Posterior vena cava (tissue), 2 donors: ENCODE data around the gene RASGRF2. TPM values are rescaled to one million over a fixed set of nuclear protein-coding genes. Genes with fewer than 3 reads are reported as not detected.
A peak's percentile ranks its signal among the peaks of the same experiment; 100 is the strongest.

Experiments
- DNase-seq: peaks from one replicate; pipeline ENCODE4 v3.0.0-alpha.2; 2020; ENCODE audit warnings: low spot score
- intact Hi-C, 2 donors: fragments of 100-400 bp; cut with DNase I; formaldehyde crosslinking; loops; one replicate each; pipeline versions ENCODE4 v1.14.1 to v1.14.2; 2022 to 2023
- total RNA-seq, 2 donors: library from RNA; stranded (reverse); fragmentation: NEBNext Ultra II Directional; extraction: Animal tissue kit (Norgen Biotek cat#: 25700); gene quantifications; one replicate each; pipeline ENCODE4 v1.2.1, GENCODE V29; 2021
- donor health status: DM: yes; HTN: yes; CAD: no.
- donor health status: DM: yes; HTN: yes; CAD: no.

The RASGRF2 gene
- total RNA-seq, 2 donors from 2014 or later = 5.1 to 6.8 TPM

DNA sequence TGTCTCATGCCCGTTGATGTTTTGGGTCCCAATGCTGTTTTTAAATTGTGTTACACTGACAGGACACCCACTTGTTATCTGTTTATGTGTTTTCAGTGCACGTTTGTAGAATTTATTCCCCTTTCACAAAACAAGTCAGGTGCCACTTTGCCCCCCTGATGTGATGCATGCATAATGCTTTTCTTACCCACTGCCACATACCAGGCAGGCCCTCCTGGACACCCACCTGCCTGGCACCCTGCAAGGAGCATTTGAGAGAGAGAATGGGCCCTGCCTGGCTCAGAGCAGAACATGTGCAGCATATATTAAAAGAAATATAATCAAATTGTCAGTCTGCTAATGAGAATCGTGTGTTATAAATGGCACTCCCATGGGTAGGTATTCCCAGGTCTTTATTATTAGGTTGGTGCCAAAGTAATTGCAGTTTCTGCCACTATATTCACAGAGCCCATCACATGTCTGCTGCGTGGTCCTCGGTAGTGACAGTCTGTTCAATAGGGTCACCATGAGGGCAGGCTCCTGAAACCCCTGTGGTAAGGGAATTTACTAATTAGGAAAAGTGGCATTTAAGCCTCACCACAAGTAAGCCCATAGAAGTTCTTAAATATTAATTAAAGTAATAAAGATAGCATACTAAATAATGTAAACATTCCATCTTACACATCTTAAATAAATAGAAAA, 220.8 kb downstream of the RASGRF2 start:
- DNase-seq = no peak
- intact Hi-C loops = no loop called here

DNA sequence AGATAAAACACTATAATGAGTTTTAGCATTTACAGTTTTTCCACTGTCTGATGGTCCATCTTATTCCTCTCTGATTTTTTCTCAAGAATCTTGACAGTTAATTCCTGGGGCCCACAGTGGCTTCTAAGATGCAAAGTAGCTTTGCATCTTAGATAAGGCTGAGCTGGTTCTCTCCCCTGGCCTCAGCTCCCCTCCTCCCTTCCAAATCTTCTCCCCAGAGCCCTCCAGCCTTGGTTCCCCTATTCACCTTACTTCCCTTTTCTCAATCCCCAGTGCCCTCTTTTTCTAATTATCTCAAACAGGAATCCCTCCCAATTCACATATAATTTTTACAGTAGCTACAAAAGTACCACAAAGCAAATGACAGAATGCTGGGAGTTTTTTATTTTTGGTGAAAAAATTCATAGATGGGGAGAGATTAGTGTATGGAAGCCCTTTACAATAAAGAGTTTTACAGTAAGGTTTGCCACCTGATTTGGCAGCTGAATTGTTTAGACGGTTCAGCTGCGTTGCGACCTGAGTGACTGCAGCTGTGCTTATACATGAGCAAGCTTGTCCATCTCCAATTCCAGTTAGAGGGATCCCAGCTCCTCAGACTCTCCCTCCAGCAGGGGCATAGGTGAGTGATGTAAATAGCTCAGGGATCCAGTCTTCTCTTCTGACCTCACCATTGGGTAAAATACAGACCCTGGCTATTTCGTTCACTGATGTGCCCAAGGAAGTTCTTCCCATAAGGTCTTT, 221.6 kb downstream of the RASGRF2 start:
- intact Hi-C loops = no loop called here
- no peak for DNase-seq

DNA sequence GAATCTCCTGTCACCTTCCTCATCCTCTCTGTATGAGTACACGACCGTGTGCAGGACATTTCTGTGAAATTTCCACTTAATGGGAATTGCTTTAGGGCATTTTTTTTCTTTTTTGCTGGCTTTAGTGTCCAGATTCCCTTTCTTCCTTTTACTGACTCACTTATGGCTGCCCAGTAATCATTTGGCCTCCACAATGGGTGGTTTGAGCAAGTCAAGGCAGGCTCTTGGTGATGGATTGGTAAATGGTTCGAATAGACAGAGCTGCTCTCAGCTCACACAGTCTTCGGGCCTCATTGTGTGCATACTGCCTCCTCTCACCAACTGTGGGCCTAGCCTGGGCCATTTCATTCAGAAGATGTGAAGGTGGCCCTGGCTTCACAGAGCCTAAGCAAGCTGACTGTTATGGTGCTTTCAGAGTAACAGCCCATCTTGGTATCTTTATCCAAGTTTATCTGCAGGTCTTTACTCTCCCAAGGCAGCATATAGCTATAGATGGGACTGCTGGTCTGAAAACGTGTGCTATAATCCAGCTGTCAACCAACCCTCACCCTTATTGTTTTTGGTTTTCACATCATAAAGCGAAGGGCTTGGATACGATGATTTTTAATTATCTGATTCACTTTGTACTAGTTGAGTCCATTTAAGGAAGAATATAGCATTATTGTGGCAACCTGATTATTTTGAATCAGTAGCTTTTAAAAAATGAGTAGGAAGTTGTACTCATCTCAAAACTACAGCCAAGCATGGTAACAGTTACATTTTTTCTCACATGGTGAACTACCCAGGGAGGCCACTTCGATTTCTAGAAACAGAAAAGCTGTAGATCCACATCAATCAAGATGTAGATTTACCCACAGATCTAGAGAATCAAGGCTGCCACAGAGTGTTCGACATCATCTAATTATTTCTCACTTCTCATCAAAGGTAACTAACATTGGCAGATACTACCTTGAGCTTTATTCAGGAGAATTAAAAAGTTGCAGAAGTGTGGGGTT, 222.5 kb downstream of the RASGRF2 start:
- no peak for DNase-seq
- intact Hi-C loops = no loop called here

DNA sequence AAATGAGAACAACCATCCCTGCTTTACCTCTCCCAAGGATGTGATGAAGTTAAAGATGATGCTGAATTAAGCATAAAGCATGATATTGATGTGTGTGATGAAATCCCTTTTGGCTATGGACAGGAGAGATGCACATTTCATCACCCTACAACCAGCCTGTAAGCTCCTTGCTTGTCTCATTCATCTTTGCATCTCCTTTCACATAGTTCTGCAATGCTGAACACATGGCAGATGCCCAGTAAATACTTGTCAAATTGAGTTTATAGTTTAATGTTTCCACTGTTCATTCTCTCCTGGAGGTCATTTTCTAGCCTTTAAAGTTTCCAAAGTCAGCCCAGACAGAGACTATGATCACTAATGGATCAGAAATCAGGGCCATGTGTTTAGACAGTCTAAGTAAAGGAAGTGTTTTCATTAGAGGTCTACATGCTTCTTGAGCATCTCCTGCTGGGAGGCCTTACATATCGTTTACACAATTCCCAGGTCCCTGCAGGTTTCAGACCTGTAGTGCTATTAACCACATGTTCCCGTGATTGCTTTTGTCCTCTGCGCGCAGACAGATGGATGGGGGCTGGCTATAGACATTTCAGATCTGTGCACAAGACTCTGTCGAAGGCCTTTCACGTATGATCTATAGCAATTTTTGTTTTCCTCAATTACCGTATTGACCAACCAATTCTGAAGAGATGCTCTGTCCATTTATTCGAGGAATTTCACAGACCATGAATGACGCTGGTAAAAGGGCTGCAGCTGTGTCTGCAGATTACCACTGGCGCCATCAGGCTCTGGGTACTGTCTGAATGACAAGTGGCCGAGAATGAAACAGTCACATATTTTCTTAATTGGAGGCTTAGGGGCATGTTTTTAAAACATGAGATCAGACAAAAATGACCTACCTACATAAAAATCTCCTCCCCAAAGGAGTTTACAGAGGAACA, 223.9 kb downstream of the RASGRF2 start:
- intact Hi-C loops = no loop called here

DNA sequence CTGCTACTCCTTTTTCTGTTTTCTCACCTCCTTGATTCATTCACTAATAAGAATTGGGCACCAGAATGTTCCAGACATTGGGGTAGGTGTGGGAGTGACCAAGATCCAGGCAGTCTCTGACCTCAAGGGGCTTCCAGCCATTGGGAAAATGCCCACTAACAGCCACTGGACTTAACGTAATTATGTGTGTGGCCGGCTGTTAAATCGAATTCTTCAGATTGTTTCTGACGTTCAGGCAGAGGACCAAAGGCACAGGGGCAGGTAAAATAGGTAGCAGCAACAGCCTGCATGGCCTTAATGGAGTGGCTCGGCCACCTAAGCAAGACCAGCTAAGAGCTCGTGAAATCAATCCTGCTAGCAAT, 224.6 kb downstream of the RASGRF2 start:
- no peak for DNase-seq
- intact Hi-C loops = no loop called here

More for the DNA sequence above, 223.9 kb downstream of the RASGRF2 start:
- no peak for DNase-seq

DNA sequence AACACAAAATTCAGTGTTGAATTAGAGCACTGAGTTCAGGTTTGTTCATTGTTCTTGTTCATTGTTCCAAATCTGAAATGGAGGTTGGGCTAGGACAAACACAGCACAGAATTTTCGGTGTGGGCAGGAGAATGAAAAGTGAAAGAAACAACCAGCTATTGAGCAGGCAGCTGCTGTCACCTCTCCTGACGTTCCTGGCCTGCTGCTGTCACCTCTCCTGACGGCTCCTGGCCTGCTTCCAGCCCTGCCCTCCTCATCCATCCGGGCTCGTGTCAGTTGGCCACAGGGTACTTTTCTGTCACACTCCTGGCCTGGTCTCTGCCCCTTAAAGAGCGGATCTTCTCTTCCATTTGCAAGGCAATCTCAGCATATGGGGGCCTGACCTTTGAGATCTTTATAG, 227.7 kb downstream of the RASGRF2 start:
- no peak for DNase-seq
- intact Hi-C loops = no loop called here

DNA sequence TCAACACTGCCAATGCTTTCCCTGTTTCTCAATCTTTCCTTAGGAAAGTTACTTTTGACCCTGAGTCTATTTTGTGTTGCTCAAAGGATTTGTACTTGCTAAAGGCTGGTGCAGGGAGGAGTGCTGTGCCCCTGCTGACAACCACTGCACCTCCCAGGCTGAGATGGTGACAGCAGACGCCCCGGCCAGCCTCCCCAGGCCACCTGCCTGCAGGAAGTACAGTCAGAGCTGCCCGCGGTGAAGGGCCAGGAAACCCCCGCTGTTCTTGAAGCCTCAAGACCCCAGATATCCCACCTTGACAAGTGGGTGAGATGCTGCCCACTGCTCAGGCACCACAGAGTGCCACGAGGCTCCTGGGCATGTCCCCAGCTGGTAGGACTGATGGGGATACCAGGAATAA, 228.8 kb downstream of the RASGRF2 start:
- DNase-seq = no peak
- intact Hi-C loops = no loop called here

DNA sequence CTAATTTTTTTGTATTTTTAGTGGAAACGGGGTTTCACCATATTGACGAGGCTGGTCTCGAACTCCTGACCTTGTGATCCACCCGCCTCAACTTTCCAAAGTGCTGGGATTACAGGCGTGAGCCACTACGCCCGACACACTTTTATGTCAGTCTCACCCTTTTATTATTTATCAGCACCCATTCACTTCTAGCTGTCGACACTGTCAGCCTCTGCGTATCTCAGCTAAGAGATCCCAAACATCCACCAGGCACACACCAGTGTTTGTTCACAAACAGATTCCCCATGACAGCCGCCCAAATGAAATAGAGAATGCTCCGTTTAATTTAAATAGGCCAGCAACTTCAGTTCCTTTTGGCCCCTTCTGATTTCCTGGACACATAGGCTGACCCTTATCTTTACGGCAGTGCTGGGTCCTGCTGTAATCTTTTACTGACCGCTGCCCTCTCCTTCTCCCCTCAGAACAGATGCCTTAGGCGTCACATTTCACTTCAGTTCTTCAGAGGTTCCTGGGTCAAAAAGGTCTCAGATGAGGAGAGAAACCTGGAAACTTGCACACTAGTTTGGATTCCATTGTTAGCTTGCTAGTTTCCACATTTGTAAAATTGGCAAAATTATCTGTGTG, 229.8 kb downstream of the RASGRF2 start:
- DNase-seq = no peak
- intact Hi-C loops = no loop called here

DNA sequence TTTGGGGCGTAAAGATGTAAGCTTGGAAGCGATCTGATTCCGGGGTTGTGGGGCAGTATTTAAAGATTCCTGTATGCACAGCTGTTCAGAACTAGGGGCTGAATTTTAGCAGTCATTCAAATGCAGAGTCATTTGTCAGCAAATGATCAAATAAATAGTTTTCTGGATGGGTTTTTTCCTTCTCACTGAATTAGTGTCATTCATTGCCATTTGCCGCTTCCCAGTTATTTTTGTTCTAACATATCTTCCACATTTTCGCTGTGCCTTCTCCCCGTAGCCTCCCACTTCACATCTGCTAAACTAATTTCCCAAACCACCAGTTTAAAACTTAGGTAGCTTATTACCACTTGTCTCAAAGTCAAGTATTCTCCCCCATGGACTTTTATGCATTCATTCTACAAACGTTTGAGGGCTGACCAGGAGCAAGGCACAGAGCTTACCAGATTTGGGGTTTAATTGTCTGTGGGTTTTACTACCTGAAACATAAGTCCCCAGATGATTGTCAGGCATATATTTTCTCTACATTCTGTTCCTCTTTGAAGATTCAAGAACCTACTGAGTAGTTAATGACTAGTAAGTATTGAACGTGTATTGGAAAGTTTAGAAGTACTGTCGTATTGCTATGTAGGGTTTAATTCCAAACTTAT, 231.7 kb downstream of the RASGRF2 start:
- intact Hi-C loops = no loop called here

DNA sequence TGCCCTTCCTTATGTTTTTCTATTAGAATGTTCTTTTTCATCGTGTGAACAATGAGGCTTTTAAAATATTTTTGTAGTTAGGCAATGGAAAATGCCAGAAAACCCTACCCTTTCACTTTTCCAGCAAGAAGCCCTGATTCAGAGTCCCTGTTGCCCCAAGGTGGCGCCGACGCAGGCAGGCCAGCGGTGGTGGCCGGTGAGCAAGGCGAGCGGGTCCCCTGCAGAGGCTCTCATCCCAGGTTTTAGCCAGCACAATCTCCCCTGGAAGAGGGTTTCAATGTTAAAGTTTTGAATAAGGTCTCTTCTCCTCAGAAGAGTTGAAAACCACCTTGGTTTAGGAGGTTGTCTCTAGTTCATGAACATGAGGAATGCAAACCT, 232.2 kb downstream of the RASGRF2 start:
- intact Hi-C loops = no loop called here
- no peak for DNase-seq

More for the DNA sequence above, 231.7 kb downstream of the RASGRF2 start:
- no peak for DNase-seq

DNA sequence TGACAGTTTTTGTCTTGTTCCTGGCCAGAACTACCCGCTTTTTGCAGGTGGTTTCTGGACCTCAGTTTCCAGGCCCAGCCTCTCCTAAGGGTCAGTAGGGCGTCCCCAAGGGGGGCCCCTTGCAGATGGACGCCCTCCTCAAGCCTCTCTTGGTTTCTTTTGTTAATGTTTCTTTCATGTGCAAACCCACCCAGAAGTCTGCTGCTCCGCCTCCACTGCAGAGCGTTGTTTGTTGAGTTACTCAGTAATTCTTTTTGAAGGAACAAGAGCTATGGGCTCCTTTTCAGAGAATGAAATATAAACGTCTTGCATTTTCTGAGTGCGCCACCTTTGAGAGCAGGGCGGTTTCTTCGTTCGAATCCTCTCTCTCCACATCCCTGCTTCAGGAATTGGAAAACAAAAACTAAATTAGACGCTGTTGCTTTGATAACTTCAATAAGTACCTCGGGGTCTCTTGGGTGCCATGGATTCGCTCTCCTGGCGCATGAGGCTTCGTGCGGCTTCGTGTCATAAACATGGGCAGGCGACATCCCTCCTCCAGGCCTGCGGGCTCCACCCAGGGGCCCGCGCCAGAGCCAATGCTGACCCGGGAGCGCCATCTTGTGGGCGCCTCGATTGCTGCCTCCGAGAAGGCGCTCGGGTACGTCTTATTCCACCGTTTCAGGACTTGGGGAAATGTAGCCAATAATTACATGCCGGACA, 234.6 kb downstream of the RASGRF2 start:
- intact Hi-C loops = no loop called here
- peak; percentile 93 for DNase-seq

DNA sequence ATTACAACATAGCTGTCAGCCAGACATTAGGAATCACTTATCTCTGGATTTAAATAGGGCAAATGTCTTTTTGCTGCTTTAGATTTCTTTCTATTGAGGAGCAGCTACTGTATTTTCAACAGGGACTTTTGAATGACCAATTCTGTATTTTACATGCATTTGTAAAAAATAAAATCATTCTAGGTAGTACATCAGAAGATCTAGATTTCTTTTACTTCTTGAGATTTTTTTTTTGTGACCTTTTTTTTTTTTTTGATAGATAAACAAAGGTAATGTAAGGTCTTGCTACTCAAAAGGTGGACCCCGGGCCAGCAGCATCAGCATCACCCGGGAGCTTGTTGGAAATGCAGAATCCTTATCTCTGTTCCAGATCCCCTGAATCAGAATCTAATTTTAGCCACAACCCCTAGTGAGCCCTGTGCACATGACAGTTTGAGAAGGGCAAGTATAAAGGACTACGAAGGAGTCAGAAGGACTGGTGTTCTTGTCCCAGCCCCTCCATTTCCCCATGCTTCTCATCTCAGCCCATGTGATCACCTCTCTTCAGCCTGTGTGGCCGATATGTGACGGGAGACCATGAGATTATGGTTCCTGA, 235.3 kb downstream of the RASGRF2 start:
- DNase-seq = no peak
- intact Hi-C loops = no loop called here

DNA sequence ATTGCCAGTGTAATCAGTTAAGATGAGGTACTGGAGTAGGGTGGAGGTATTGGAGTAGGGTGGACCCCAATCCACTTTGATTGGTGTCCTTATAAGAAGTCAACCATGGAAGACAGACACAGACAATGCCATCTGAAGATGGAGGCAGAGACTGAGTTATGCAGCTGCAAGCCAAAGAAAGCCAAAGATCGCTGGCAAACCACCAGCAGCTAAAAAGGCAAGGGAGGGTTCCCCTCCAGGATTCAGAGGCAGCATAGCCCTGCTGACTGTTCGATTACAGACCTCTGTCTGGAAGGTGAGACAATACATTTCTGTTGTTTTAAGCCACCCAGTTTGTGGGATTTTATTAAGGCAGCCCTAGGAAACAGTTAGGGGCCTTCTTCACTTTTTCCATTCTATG, 242.5 kb downstream of the RASGRF2 start:
- intact Hi-C loops = no loop called here
- DNase-seq = no peak

DNA sequence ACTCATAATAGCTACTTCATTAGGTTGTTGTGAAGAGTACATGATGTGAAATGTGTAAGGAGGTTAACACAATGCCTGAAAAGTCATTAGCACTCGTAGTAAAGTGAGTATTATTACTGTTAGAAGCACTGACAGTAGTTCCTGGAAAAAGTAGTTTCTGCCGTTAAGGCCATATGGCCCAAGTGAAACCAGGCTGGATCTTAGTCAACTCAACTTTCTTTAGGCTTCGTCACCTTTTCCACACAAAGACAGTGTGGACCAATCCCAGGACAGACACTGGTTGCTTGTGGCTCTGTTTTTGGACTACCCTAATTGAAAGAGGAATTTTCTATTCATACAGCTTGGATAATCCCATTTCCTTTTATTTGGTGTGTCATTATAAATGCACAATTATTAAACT, 243.6 kb downstream of the RASGRF2 start:
- intact Hi-C loops = no loop called here
- DNase-seq = no peak

DNA sequence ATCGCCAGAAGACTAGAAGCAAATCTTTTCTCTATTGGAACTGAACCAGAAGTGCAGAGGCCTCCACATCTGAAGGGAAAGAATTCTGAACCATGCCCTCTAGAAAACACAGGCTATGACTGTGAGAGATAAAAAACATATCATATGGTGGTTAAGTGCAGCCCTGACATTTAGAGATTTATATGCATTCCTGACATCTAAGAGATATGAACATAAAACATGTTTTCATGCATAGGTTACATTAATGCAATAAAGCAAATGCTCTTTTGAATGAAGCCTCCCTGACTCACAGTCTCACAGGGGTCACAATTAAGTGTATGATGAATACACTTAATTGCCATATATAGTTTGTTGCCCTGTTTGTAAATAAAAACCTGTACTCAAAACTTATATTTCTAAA, 244.0 kb downstream of the RASGRF2 start:
- intact Hi-C loops = no loop called here
- no peak for DNase-seq

DNA sequence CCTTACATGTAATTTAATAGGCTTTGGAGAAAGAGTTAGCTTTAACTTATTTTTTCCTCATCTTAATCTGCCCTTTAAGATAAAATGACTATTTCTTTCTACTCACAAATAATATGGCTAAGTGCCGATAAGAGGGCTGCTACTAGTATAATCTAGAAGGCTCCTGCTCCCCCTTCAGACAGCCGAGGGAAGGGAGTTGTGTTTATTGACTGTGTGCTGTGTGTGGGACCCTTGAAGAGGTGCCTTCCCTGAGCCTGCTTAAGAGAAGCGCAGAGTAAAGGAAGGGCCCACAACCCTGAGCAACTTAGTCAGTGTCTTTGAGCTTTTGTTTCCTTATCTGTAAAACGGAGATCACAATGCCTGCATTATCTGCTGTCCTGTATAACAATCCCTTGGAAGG, 244.9 kb downstream of the RASGRF2 start:
- intact Hi-C loops = no loop called here
- DNase-seq = no peak

DNA sequence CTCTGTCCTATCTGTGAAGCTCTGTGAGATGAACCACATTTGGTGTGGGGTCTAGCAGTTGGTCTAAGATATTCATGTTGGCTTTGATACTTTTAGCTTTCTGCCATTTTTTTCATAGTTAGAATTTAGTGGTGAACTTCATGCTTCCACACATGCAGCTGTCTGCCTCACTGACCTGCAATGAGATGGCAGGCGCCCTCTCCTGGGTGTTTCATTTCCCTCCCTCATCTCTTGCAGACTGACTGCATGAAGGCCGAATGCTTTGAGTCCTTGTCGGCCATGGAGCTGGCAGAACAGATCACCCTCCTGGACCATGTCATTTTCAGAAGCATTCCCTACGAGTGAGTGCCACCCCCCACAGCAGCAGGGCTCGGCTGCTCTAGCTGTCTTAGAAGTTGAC, 246.8 kb downstream of the RASGRF2 start:
- no peak for DNase-seq
- intact Hi-C loops = no loop called here
